SK-N-SH (cell line): ENCODE measurements around the gene OSBPL10. TPM values are rescaled to one million over a fixed set of nuclear protein-coding genes. Genes with fewer than 3 reads are reported as not detected.

Source experiments
- CTCF ChIA-PET: fragments of 300-600, 350-600 bp; formaldehyde crosslinking; extraction: SDS; loops from one replicate; lab custom pipeline; 2021; lab: Yijun Ruan, JAX
- POLR2A ChIA-PET: fragments of 350-600 bp; sonication (Branson Sonifier 250); formaldehyde crosslinking; extraction: SDS; loops from one replicate; lab custom pipeline; 2020; ENCODE audit warnings: antibody characterized with exemption, inconsistent platforms; lab: Yijun Ruan, JAX
- DNase-seq: peaks from one replicate; pipeline ENCODE4 v3.0.0; 2012
- H2AFZ ChIP-seq: fragments of 200-600 bp; sonication (generic); 2 replicates; pipeline ENCODE4 v1.8.1; 2016; ENCODE audit warnings: antibody characterized with exemption, mild to moderate bottlenecking, low read depth
- H3F3A ChIP-seq: fragments of 200-600 bp; sonication (generic); replicated peaks from 2 replicates; pipeline ENCODE3; 2016; ENCODE audit warnings: antibody characterized with exemption, mild to moderate bottlenecking; ENCODE audit not compliant: insufficient read depth
- H3K27ac ChIP-seq, 2 experiments: fragments of 200-500 bp in 1 of 2; fragments of 200-600 bp in 1 of 2; sonication (Bioruptor generic) in 1 of 2; sonication (generic), shearing (Covaris generic) in 1 of 2; 2 replicates each; pipeline versions ENCODE4 v1.5.1 to v1.6.1; 2014 to 2016; ENCODE audit warnings: low read depth in 2 of 2, inconsistent platforms in 1 of 2, low read length in 1 of 2, mild to moderate bottlenecking in 1 of 2, mixed read lengths in 1 of 2
- H3K27me3 ChIP-seq: fragments of 200-600 bp; sonication (generic), shearing (Covaris generic); 2 replicates; pipeline ENCODE4 v1.6.1; 2016; ENCODE audit warnings: mixed run types; ENCODE audit not compliant: insufficient read depth
- H3K36me3 ChIP-seq, 2 experiments: fragments of 200-500 bp in 1 of 2; fragments of 200-600 bp in 1 of 2; sonication (Bioruptor generic) in 1 of 2; sonication (generic) in 1 of 2; replicated peaks in 1 of 2; 2 replicates each; pipeline versions ENCODE3 to v1.5.1; 2014 to 2016; ENCODE audit warnings: low read length in 1 of 2, mild to moderate bottlenecking in 1 of 2; ENCODE audit not compliant: insufficient read depth in 2 of 2, control insufficient read depth in 1 of 2
- H3K4me1 ChIP-seq, 2 experiments: fragments of 200-500 bp in 1 of 2; fragments of 200-600 bp in 1 of 2; sonication (Bioruptor generic) in 1 of 2; sonication (generic), shearing (Covaris generic) in 1 of 2; 2 replicates each; pipeline versions ENCODE4 v1.5.1 to v1.6.1; 2014 to 2016; ENCODE audit warnings: low read depth in 1 of 2, low read length in 1 of 2, mixed run types in 1 of 2; ENCODE audit not compliant: insufficient read depth in 2 of 2, control insufficient read depth in 1 of 2
- H3K4me2 ChIP-seq: fragments of 200-600 bp; sonication (generic), shearing (Covaris generic); 2 replicates; pipeline ENCODE4 v1.6.1; 2017; ENCODE audit warnings: mixed run types
- H3K4me3 ChIP-seq, 2 experiments: fragments of 200-500 bp in 1 of 2; fragments of 200-600 bp in 1 of 2; sonication (Bioruptor generic) in 1 of 2; sonication (generic), shearing (Covaris generic) in 1 of 2; 2 replicates each; pipeline versions ENCODE4 v1.5.1 to v1.8.1; 2014 to 2016; ENCODE audit warnings: low read depth in 2 of 2, inconsistent platforms in 1 of 2, low read length in 1 of 2, mild to moderate bottlenecking in 1 of 2, mixed read lengths in 1 of 2, moderate library complexity in 1 of 2
- H3K79me2 ChIP-seq: fragments of 200-600 bp; sonication (generic); 2 replicates; pipeline ENCODE4 v1.8.1; 2017; ENCODE audit warnings: mild to moderate bottlenecking; ENCODE audit not compliant: insufficient read depth
- H3K9ac ChIP-seq: fragments of 200-600 bp; sonication (generic); 2 replicates; pipeline ENCODE4 v1.6.1; 2017; ENCODE audit warnings: mixed run types
- H3K9me2 ChIP-seq: fragments of 200-600 bp; sonication (generic); 2 replicates; pipeline ENCODE4 v1.6.1; 2017; ENCODE audit warnings: mixed run types
- H3K9me3 ChIP-seq: fragments of 200-600 bp; sonication (generic); 2 replicates; pipeline ENCODE4 v1.6.1; 2017; ENCODE audit warnings: mixed run types, mild to moderate bottlenecking, moderate library complexity
- H4K20me1 ChIP-seq: fragments of 200-600 bp; sonication (generic); 2 replicates; pipeline ENCODE4 v1.6.1; 2017; ENCODE audit warnings: mild to moderate bottlenecking, mixed run types; ENCODE audit not compliant: insufficient read depth
- CHD2 ChIP-seq: fragments of 150-350 bp; IDR thresholded peaks from 2 replicates; pipeline ENCODE4 v1.6.1; 2018; ENCODE audit warnings: low read length; ENCODE audit not compliant: partially characterized antibody
- CTCF ChIP-seq: fragments of 200-600 bp; sonication (generic); IDR thresholded peaks from 2 replicates; pipeline ENCODE4 v1.6.1; 2017; ENCODE audit warnings: antibody characterized with exemption, mild to moderate bottlenecking, moderate library complexity
- ELF1 ChIP-seq: IDR thresholded peaks from 2 replicates; pipeline ENCODE4 v1.4.0; 2012
- EZH2phosphoT487 ChIP-seq: fragments of 200-600 bp; sonication (generic); IDR thresholded peaks from 2 replicates; pipeline ENCODE4 v1.6.1; 2017; ENCODE audit warnings: low read depth, mixed run types, mild to moderate bottlenecking, antibody characterized with exemption, moderate library complexity, borderline replicate concordance
- FOXJ3 ChIP-seq: sonication (generic); formaldehyde crosslinking; IDR thresholded peaks from 2 replicates; pipeline ENCODE4 v1.5.1; 2020; ENCODE audit warnings: mild to moderate bottlenecking, missing genetic modification reagents
- GABPA ChIP-seq: IDR thresholded peaks from 2 replicates; pipeline ENCODE4 v1.4.0; 2012; ENCODE audit warnings: low read depth, mild to moderate bottlenecking
- GATA2 ChIP-seq: sonication (generic); formaldehyde crosslinking; IDR thresholded peaks from 2 replicates; pipeline ENCODE4 v1.5.0; 2020; ENCODE audit warnings: mild to moderate bottlenecking, missing genetic modification reagents
- JUND ChIP-seq: IDR thresholded peaks from 2 replicates; pipeline ENCODE4 v1.4.0; 2012
- POLR2AphosphoS5 ChIP-seq: IDR thresholded peaks from 2 replicates; pipeline ENCODE4 v1.6.1; 2012; ENCODE audit warnings: low read depth, low read length
- RXRA ChIP-seq: IDR thresholded peaks from 2 replicates; pipeline ENCODE4 v1.4.0; 2012; ENCODE audit warnings: low read depth, mild to moderate bottlenecking, borderline replicate concordance
- TAF1 ChIP-seq: IDR thresholded peaks from 2 replicates; pipeline ENCODE4 v1.6.1; 2012; ENCODE audit warnings: low read depth, mild to moderate bottlenecking, low read length, moderate library complexity, borderline replicate concordance
- TEAD4 ChIP-seq: IDR thresholded peaks from 2 replicates; pipeline ENCODE4 v1.4.0; 2012; ENCODE audit warnings: mild to moderate bottlenecking, borderline replicate concordance; ENCODE audit not compliant: insufficient read depth
- USF1 ChIP-seq: IDR thresholded peaks from 2 replicates; pipeline ENCODE4 v1.4.0; 2012; ENCODE audit warnings: low read depth, borderline replicate concordance
- USF2 ChIP-seq: fragments of 150-350 bp; IDR thresholded peaks from 2 replicates; pipeline ENCODE4 v1.6.1; 2017; ENCODE audit warnings: antibody characterized with exemption, low read length, low read depth, borderline replicate concordance
- WGBS: methylation state at CpG from one replicate; pipeline ENCODE4 v1.1.6; 2017; ENCODE audit warnings: low lambda C conversion rate; 5-methylcytosine and 5-hydroxymethylcytosine counted together
- polyA plus RNA-seq, 3 experiments: library from polyadenylated mRNA; depleted of rRNA; stranded (reverse); fragments of >200 nt; gene quantifications; 2 replicates each; pipeline ENCODE4 v1.2.3, GENCODE V29; 2012

The OSBPL10 gene
- polyA plus RNA-seq, 1 of the 3 experiments (the other 2 are of a cell fraction) = 0.12 TPM

GRCh38 chr3:31625358-31625757 is 355.7 kb downstream of the OSBPL10 start:
- Histone ChIP-seq H3K4me3 (no peak overlapping the region), H3K9me2 (no peaks in the 10 kb centered on the region), H2AFZ (no peak overlapping the region), H3K36me3 (peaks cover 45 to 62% of the 10 kb centered on the region in 2 experiments), H4K20me1 (no peaks in the 10 kb centered on the region), H3K9ac (no peak overlapping the region), H3K4me2 (no peak overlapping the region), H3K9me3 (no peaks in the 10 kb centered on the region), H3K4me1 (0 out of 4 replicates have a peak, but pooled peaks cover 0 to 6% of the 10 kb centered on the region in 2 experiments), H3K27ac (no peak overlapping the region), H3K79me2 (no peaks in the 10 kb centered on the region), H3F3A (no peaks in the 10 kb centered on the region), H3K27me3 (no peaks in the 10 kb centered on the region)
- 98% methylated on average over 2 of the region's 2 CpGs for WGBS
- ChIA-PET CTCF (interaction anchor here (2.3 kb wide), 1 partner anchor 144 kb away, joined by 14 read pairs; no protein-coding TSS in a partner anchor), POLR2A (interaction anchor here (0.6 kb wide), 1 partner anchor 1326 kb away, joined by 3 read pairs; no protein-coding TSS in a partner anchor)
- no peak for DNase-seq
- TF ChIP-seq USF2 (no peak), POLR2AphosphoS5 (no peak), EZH2phosphoT487 (no peak)

GRCh38 chr3:31624083-31624709 is 356.9 kb downstream of the OSBPL10 start:
- Histone ChIP-seq H3K36me3 (peaks cover 48 to 60% of the 10 kb centered on the region in 2 experiments), H3K4me3 (no peak overlapping the region), H4K20me1 (no peaks in the 10 kb centered on the region), H3K4me2 (no peak overlapping the region), H3K9me3 (no peaks in the 10 kb centered on the region), H3K9me2 (no peaks in the 10 kb centered on the region), H3K79me2 (no peaks in the 10 kb centered on the region), H3K4me1 (0 out of 4 replicates have a peak, but pooled peaks cover 0 to 6% of the 10 kb centered on the region in 2 experiments), H3K27ac (no peak overlapping the region), H3K27me3 (no peaks in the 10 kb centered on the region), H2AFZ (no peak overlapping the region), H3F3A (peaks cover 2% of the 10 kb centered on the region), H3K9ac (no peak overlapping the region)
- DNase-seq = no peak
- ChIA-PET CTCF (interaction anchor here (2.3 kb wide), 1 partner anchor 145 kb away, joined by 14 read pairs; no protein-coding TSS in a partner anchor), POLR2A (no interaction called here)
- no peak for TF ChIP-seq ELF1
- no peak for TF ChIP-seq EZH2phosphoT487
- no peak for TF ChIP-seq CHD2
- TF ChIP-seq CTCF = no peak
- no peak for TF ChIP-seq USF2
- TF ChIP-seq TEAD4 = no peak
- TF ChIP-seq RXRA = no peak
- no peak for TF ChIP-seq GABPA
- no peak for TF ChIP-seq JUND
- no peak for TF ChIP-seq TAF1
- no peak for TF ChIP-seq FOXJ3
- TF ChIP-seq USF1 = no peak
- TF ChIP-seq GATA2 (CRISPR knock-in tag) = no peak
- 99% methylated on average over 6 of the region's 6 CpGs for WGBS
